HG03457 (cell line): ENCODE measurements around the gene CXCL14.
A peak's percentile ranks its signal among the peaks of the same experiment; 100 is the strongest.

Source experiments
- ATAC-seq: cut with Tn5 transposase; IDR thresholded peaks from one replicate; pipeline ENCODE4 v1.9.1; 2021; ENCODE audit warnings: moderate number of reproducible peaks; ENCODE audit not compliant: unreplicated experiment

The CXCL14 gene

GRCh38 chr5:135568923-135569360, 9.8 kb downstream of the CXCL14 start:
- ATAC-seq, result no peak

- no peak for ATAC-seq
Observed at GRCh38 chr5:135568246-135568645, 10.5 kb downstream of the CXCL14 start.

GRCh38 chr5:135567661-135568060, 11.1 kb downstream of the CXCL14 start:
- ATAC-seq, result no peak

- no peak for ATAC-seq
Observed at GRCh38 chr5:135566422-135567400, 12.1 kb downstream of the CXCL14 start.

GRCh38 chr5:135565725-135566421, 12.9 kb downstream of the CXCL14 start:
- ATAC-seq, result no peak

- no peak for ATAC-seq
Observed at GRCh38 chr5:135565266-135565665, 13.5 kb downstream of the CXCL14 start.

GRCh38 chr5:135564331-135564730, 14.5 kb downstream of the CXCL14 start:
- ATAC-seq, result no peak

- no peak for ATAC-seq
Observed at GRCh38 chr5:135561266-135561665, 17.5 kb downstream of the CXCL14 start.

- ATAC-seq, result peak; percentile 74
Observed at GRCh38 chr5:135560858-135561257, 17.9 kb downstream of the CXCL14 start.

- no peak for ATAC-seq
Observed at GRCh38 chr5:135559354-135559753, 19.4 kb downstream of the CXCL14 start.

- ATAC-seq, result no peak
Observed at GRCh38 chr5:135557076-135557838, 21.5 kb downstream of the CXCL14 start.

- no peak for ATAC-seq
Observed at GRCh38 chr5:135556620-135557019, 22.2 kb downstream of the CXCL14 start.

- ATAC-seq, result no peak
Observed at GRCh38 chr5:135555530-135555929, 23.3 kb downstream of the CXCL14 start.

- ATAC-seq, result no peak
Observed at GRCh38 chr5:135553688-135554462, 24.9 kb downstream of the CXCL14 start.

GRCh38 chr5:135551593-135552447, 27.0 kb downstream of the CXCL14 start:
- no peak for ATAC-seq

- ATAC-seq, result no peak
Observed at GRCh38 chr5:135549413-135549812, 29.4 kb downstream of the CXCL14 start.

- ATAC-seq, result no peak
Observed at GRCh38 chr5:135547590-135548254, 31.1 kb downstream of the CXCL14 start.

- ATAC-seq, result no peak
Observed at GRCh38 chr5:135546912-135547311, 31.9 kb downstream of the CXCL14 start.

- ATAC-seq, result no peak
Observed at GRCh38 chr5:135546101-135546500, 32.7 kb downstream of the CXCL14 start.
